TTC549 (cell line): Measurements from ENCODE around the gene FLOT1.
"Not testable (repeated sequence)": the region's sequence is repeated elsewhere in the genome, so short reads cannot be mapped to it uniquely, and the experiment has no call there.

Source experiments
- FAIRE-seq: peaks from 2 replicates; lab custom pipeline; 2012; peaks lifted over from hg19 to GRCh38; lab: Jason Lieb, UNC

The FLOT1 gene

GRCh38 chr6:30747300-30747687 is 4.8 kb upstream of the FLOT1 start:
- no peak for FAIRE-seq

GRCh38 chr6:30744054-30744805 is 1.7 kb upstream of the FLOT1 start, which contains the start of gene IER3:
TSS of gene IER3 (minus strand) at chr6:30744547. CDS start at chr6:30744518, 29 bp downstream.
- FAIRE-seq, result no peak

GRCh38 chr6:30743099-30744053 is 889 bp upstream of the FLOT1 start:
- no peak for FAIRE-seq

GRCh38 chr6:30741789-30742315 is 635 bp downstream of the FLOT1 start:
- no peak for FAIRE-seq

GRCh38 chr6:30741063-30741779 is 1.3 kb downstream of the FLOT1 start:
- no peak for FAIRE-seq

GRCh38 chr6:30740540-30740870 is 2.0 kb downstream of the FLOT1 start:
- FAIRE-seq, result no peak

GRCh38 chr6:30738532-30738931 is 4.0 kb downstream of the FLOT1 start:
- no peak for FAIRE-seq

GRCh38 chr6:30735668-30736314 is 6.7 kb downstream of the FLOT1 start:
- FAIRE-seq, result no peak

GRCh38 chr6:30732237-30732943 is 10.1 kb downstream of the FLOT1 start:
- no peak for FAIRE-seq

GRCh38 chr6:30730601-30731435 is 11.7 kb downstream of the FLOT1 start:
- no peak for FAIRE-seq

- FAIRE-seq, result no peak
Measured at GRCh38 chr6:30727920-30728553, 14.4 kb downstream of the FLOT1 start.

- FAIRE-seq, result no peak
Measured at GRCh38 chr6:30726506-30727413, 15.7 kb downstream of the FLOT1 start.

- no peak for FAIRE-seq
Measured at GRCh38 chr6:30725713-30726505, 16.6 kb downstream of the FLOT1 start.

GRCh38 chr6:30724906-30725667 is 17.4 kb downstream of the FLOT1 start:
- no peak for FAIRE-seq

- FAIRE-seq, result not testable (repeated sequence)
Measured at GRCh38 chr6:30723843-30724741, 18.4 kb downstream of the FLOT1 start.
